ENCODE measurements around the gene B3GAT1.
"Not testable (repeated sequence)": the region's sequence is repeated elsewhere in the genome, so short reads cannot be mapped to it uniquely, and the experiment has no call there.

Gene B3GAT1

GRCh38 chr11:134449051-134449450, 37.0 kb upstream of the B3GAT1 start:
- Mint-ChIP-seq H3K36me3 (no peaks in the 10 kb centered on the region), H3K4me3 (no peak overlapping the region), H3K27ac (no peak overlapping the region), H3K27me3 (peaks cover 5% of the 10 kb centered on the region), H3K4me1 (no peaks in the 10 kb centered on the region), H3K9me3 (peaks cover 1% of the 10 kb centered on the region)
- no peak for ATAC-seq (ENCODE audit: low read depth)
- DNase-seq (ENCODE audit: low spot score in 2 of 2): no peak

- no peaks in the 10 kb centered on the region for H3K4me1 Mint-ChIP-seq
- no peak for DNase-seq (ENCODE audit: low spot score in 2 of 2)
- H3K4me3 Mint-ChIP-seq: no peak overlapping the region
- peaks cover 11% of the 10 kb centered on the region for H3K27me3 Mint-ChIP-seq
- peaks cover 3% of the 10 kb centered on the region for H3K9me3 Mint-ChIP-seq
- H3K27ac Mint-ChIP-seq: no peak overlapping the region
- no peak for ATAC-seq (ENCODE audit: low read depth)
- H3K36me3 Mint-ChIP-seq: no peaks in the 10 kb centered on the region
Observed at GRCh38 chr11:134447696-134448095, 35.7 kb upstream of the B3GAT1 start.

GRCh38 chr11:134445601-134446325, 33.7 kb upstream of the B3GAT1 start:
- Mint-ChIP-seq H3K27me3 (peaks cover 7% of the 10 kb centered on the region), H3K9me3 (peaks cover 3% of the 10 kb centered on the region), H3K27ac (no peak overlapping the region), H3K4me1 (no peaks in the 10 kb centered on the region), H3K4me3 (no peak overlapping the region), H3K36me3 (no peaks in the 10 kb centered on the region)
- DNase-seq (ENCODE audit: low spot score in 2 of 2) (no peak), ATAC-seq (ENCODE audit: low read depth) (no peak)

- DNase-seq (ENCODE audit: low spot score in 2 of 2); ATAC-seq (ENCODE audit: low read depth); H3K4me3 Mint-ChIP-seq; H3K27ac Mint-ChIP-seq; H3K4me1 Mint-ChIP-seq; H3K27me3 Mint-ChIP-seq; H3K36me3 Mint-ChIP-seq; H3K9me3 Mint-ChIP-seq: not testable (repeated sequence)
Observed at GRCh38 chr11:134444160-134445108, 32.4 kb upstream of the B3GAT1 start.

GRCh38 chr11:134443246-134443645, 31.2 kb upstream of the B3GAT1 start:
- no peak for ATAC-seq (ENCODE audit: low read depth)
- no peaks in the 10 kb centered on the region for H3K4me1 Mint-ChIP-seq
- H3K27ac Mint-ChIP-seq: no peak overlapping the region
- H3K9me3 Mint-ChIP-seq: peaks cover 4% of the 10 kb centered on the region
- H3K4me3 Mint-ChIP-seq: no peak overlapping the region
- no peak for DNase-seq (ENCODE audit: low spot score in 2 of 2)
- H3K36me3 Mint-ChIP-seq: no peaks in the 10 kb centered on the region
- H3K27me3 Mint-ChIP-seq: peaks cover 8% of the 10 kb centered on the region

- Mint-ChIP-seq H3K4me3 (no peak overlapping the region), H3K4me1 (no peaks in the 10 kb centered on the region), H3K36me3 (no peaks in the 10 kb centered on the region), H3K27ac (no peak overlapping the region), H3K27me3 (peaks cover 8% of the 10 kb centered on the region), H3K9me3 (peaks cover 4% of the 10 kb centered on the region)
- ATAC-seq (ENCODE audit: low read depth): no peak
- no peak for DNase-seq (ENCODE audit: low spot score in 2 of 2)
Observed at GRCh38 chr11:134442246-134442645, 30.2 kb upstream of the B3GAT1 start.

GRCh38 chr11:134441706-134442105, 29.7 kb upstream of the B3GAT1 start:
- no peak for ATAC-seq (ENCODE audit: low read depth)
- Mint-ChIP-seq H3K9me3 (peaks cover 4% of the 10 kb centered on the region), H3K36me3 (no peaks in the 10 kb centered on the region), H3K27me3 (peaks cover 8% of the 10 kb centered on the region), H3K27ac (no peak overlapping the region), H3K4me1 (no peaks in the 10 kb centered on the region), H3K4me3 (no peak overlapping the region)
- no peak for DNase-seq (ENCODE audit: low spot score in 2 of 2)

- H3K36me3 Mint-ChIP-seq: no peaks in the 10 kb centered on the region
- peaks cover 4% of the 10 kb centered on the region for H3K9me3 Mint-ChIP-seq
- ATAC-seq (ENCODE audit: low read depth): no peak
Observed at GRCh38 chr11:134441281-134441680, 29.2 kb upstream of the B3GAT1 start.

GRCh38 chr11:134440851-134441250, 28.8 kb upstream of the B3GAT1 start:
- Mint-ChIP-seq H3K9me3 (peaks cover 4% of the 10 kb centered on the region), H3K4me1 (no peaks in the 10 kb centered on the region), H3K4me3 (no peak overlapping the region), H3K27ac (no peak overlapping the region), H3K36me3 (no peaks in the 10 kb centered on the region), H3K27me3 (peaks cover 8% of the 10 kb centered on the region)
- no peak for ATAC-seq (ENCODE audit: low read depth)
- no peak for DNase-seq (ENCODE audit: low spot score in 2 of 2)

More at GRCh38 chr11:134441281-134441680, 29.2 kb upstream of the B3GAT1 start:
- no peak overlapping the region for H3K4me3 Mint-ChIP-seq
- peaks cover 8% of the 10 kb centered on the region for H3K27me3 Mint-ChIP-seq
- H3K27ac Mint-ChIP-seq: no peak overlapping the region
- DNase-seq (ENCODE audit: low spot score in 2 of 2): no peak
- H3K4me1 Mint-ChIP-seq: no peaks in the 10 kb centered on the region

GRCh38 chr11:134438542-134439537, 26.8 kb upstream of the B3GAT1 start:
- no peaks in the 10 kb centered on the region for H3K36me3 Mint-ChIP-seq
- peaks cover 8% of the 10 kb centered on the region for H3K27me3 Mint-ChIP-seq
- H3K27ac Mint-ChIP-seq: no peak overlapping the region
- ATAC-seq (ENCODE audit: low read depth) (no peak), DNase-seq (ENCODE audit: low spot score in 2 of 2) (no peak)
- peaks cover 3% of the 10 kb centered on the region for H3K9me3 Mint-ChIP-seq
- no peaks in the 10 kb centered on the region for H3K4me1 Mint-ChIP-seq
- no peak overlapping the region for H3K4me3 Mint-ChIP-seq

- ATAC-seq (ENCODE audit: low read depth) (no peak), DNase-seq (ENCODE audit: low spot score in 2 of 2) (no peak)
- Mint-ChIP-seq H3K9me3 (peaks cover 1% of the 10 kb centered on the region), H3K36me3 (no peaks in the 10 kb centered on the region), H3K4me1 (no peaks in the 10 kb centered on the region), H3K27ac (no peak overlapping the region), H3K27me3 (peaks cover 6% of the 10 kb centered on the region), H3K4me3 (no peak overlapping the region)
Observed at GRCh38 chr11:134437821-134438220, 25.8 kb upstream of the B3GAT1 start.

GRCh38 chr11:134436781-134437180, 24.7 kb upstream of the B3GAT1 start:
- no peaks in the 10 kb centered on the region for H3K4me1 Mint-ChIP-seq
- H3K36me3 Mint-ChIP-seq: no peaks in the 10 kb centered on the region

GRCh38 chr11:134433806-134434205, 21.8 kb upstream of the B3GAT1 start:
- no peaks in the 10 kb centered on the region for H3K4me1 Mint-ChIP-seq
- ATAC-seq (ENCODE audit: low read depth): no peak
- no peaks in the 10 kb centered on the region for H3K9me3 Mint-ChIP-seq
- no peak for DNase-seq (ENCODE audit: low spot score in 2 of 2)
- H3K27ac Mint-ChIP-seq: no peak overlapping the region
- H3K4me3 Mint-ChIP-seq: no peak overlapping the region
- H3K36me3 Mint-ChIP-seq: peaks cover 2% of the 10 kb centered on the region
- H3K27me3 Mint-ChIP-seq: peaks cover 14% of the 10 kb centered on the region

More at GRCh38 chr11:134436781-134437180, 24.7 kb upstream of the B3GAT1 start:
- H3K4me3 Mint-ChIP-seq: no peak overlapping the region
- H3K27ac Mint-ChIP-seq: no peak overlapping the region
- H3K27me3 Mint-ChIP-seq: peaks cover 4% of the 10 kb centered on the region
- DNase-seq (ENCODE audit: low spot score in 2 of 2) (no peak), ATAC-seq (ENCODE audit: low read depth) (no peak)
- H3K9me3 Mint-ChIP-seq: peaks cover 1% of the 10 kb centered on the region
